GM23248 (cell line): Measurements from ENCODE around the gene NDFIP2.

Source experiments
- EZH2 ChIP-seq: fragments of 200-600 bp; sonication (generic); IDR thresholded peaks from 2 replicates; pipeline ENCODE4 v1.6.1; 2018; ENCODE audit warnings: antibody characterized with exemption, mild to moderate bottlenecking; ENCODE audit not compliant: insufficient read depth, poor library complexity, severe bottlenecking
- EZH2phosphoT487 ChIP-seq: fragments of 200-600 bp; sonication (generic); IDR thresholded peaks from 2 replicates; pipeline ENCODE4 v1.6.1; 2018; ENCODE audit warnings: antibody characterized with exemption, moderate library complexity, mild to moderate bottlenecking, low read depth; ENCODE audit not compliant: insufficient read depth

- TF ChIP-seq EZH2phosphoT487: no peak
- no peak for TF ChIP-seq EZH2
Observed at GRCh38 chr13:79581870-79582315, 100.9 kb downstream of the NDFIP2 start.
